Measurements from ENCODE around the gene ZDHHC16. TPM values are rescaled to one million over a fixed set of nuclear protein-coding genes. Genes with fewer than 3 reads are reported as not detected.
A peak's percentile ranks its signal among the peaks of the same experiment; 100 is the strongest.

Gene ZDHHC16
- polyA plus RNA-seq, 3 donors: 16.3 to 26.4 (median 24.1) TPM

GRCh38 chr10:97505152-97505551 is 59.2 kb downstream of the ZDHHC16 start:
- intact Hi-C loops (cut with micrococcal nuclease): no loop called here
- Histone ChIP-seq H3K9me3 (replicated peaks in 1 of 2; ENCODE audit: control insufficient read depth in 1 of 2, insufficient read depth in 1 of 2, low read length in 2 of 2) (no peaks in the 10 kb centered on the region), H4K20me1 (ENCODE audit: insufficient read depth, low read length) (peaks cover 88% of the 10 kb centered on the region), H3K79me2 (ENCODE audit: insufficient read depth, low read length) (peaks cover 35% of the 10 kb centered on the region), H3K27me3 (ENCODE audit: control insufficient read depth in 2 of 2, insufficient read depth in 2 of 2, low read length in 2 of 2) (no peaks in the 10 kb centered on the region), H3K4me3 (replicated peaks in 1 of 3; ENCODE audit: low read depth in 2 of 3, low read length in 3 of 3) (no peak overlapping the region), H2AFZ (ENCODE audit: insufficient read depth, low read depth, low read length, poor library complexity, severe bottlenecking) (no peak overlapping the region), H3K27ac (ENCODE audit: low read depth in 1 of 2, low read length in 2 of 2) (no peak overlapping the region), H3K4me2 (replicated peaks; ENCODE audit: extremely low read depth, low read length, poor library complexity, severe bottlenecking) (no peak overlapping the region), H3K4me1 (ENCODE audit: control insufficient read depth in 1 of 2, insufficient read depth in 2 of 2, low read length in 2 of 2) (peaks cover 25 to 38% of the 10 kb centered on the region in 2 donors), H3K9ac (ENCODE audit: insufficient read depth, low read length, poor library complexity, severe bottlenecking) (no peak overlapping the region), H3K36me3 (replicated peaks in 1 of 2; ENCODE audit: control insufficient read depth in 1 of 2, insufficient read depth in 2 of 2, low read length in 2 of 2) (no peaks in the 10 kb centered on the region)
- WGBS (ENCODE audit: insufficient coverage): no CpG with 5 or more reads among the region's 1 CpG
- DNase-seq: no peak
- Mint-ChIP-seq H3K9me3 (peaks cover 0 to 1% (median 0%) of the 10 kb centered on the region in 7 donors), H3K36me3 (peaks cover 0 to 18% of the 10 kb centered on the region in 2 donors), H3K27ac (no peak overlapping the region), H3K4me1 (peaks cover 36% of the 10 kb centered on the region), H3K27me3 (ENCODE audit: low read depth in 3 of 3) (peaks cover 0 to 2% (median 2%) of the 10 kb centered on the region in 3 donors), H3K4me3 (no peak overlapping the region)
- TF ChIP-seq CTCF (IDR thresholded peaks at IDR 0.05): no peak

- Histone ChIP-seq H3K9ac (ENCODE audit: insufficient read depth, low read length, poor library complexity, severe bottlenecking) (no peak overlapping the region), H3K9me3 (replicated peaks in 1 of 2; ENCODE audit: control insufficient read depth in 1 of 2, insufficient read depth in 1 of 2, low read length in 2 of 2) (no peaks in the 10 kb centered on the region), H3K27ac (ENCODE audit: low read depth in 1 of 2, low read length in 2 of 2) (no peak overlapping the region), H3K79me2 (ENCODE audit: insufficient read depth, low read length) (peaks cover 33% of the 10 kb centered on the region), H2AFZ (ENCODE audit: insufficient read depth, low read depth, low read length, poor library complexity, severe bottlenecking) (no peak overlapping the region), H3K36me3 (replicated peaks in 1 of 2; ENCODE audit: control insufficient read depth in 1 of 2, insufficient read depth in 2 of 2, low read length in 2 of 2) (peaks cover 0 to 10% of the 10 kb centered on the region in 2 donors), H4K20me1 (ENCODE audit: insufficient read depth, low read length) (peaks cover 87% of the 10 kb centered on the region), H3K4me3 (replicated peaks in 1 of 3; ENCODE audit: low read depth in 2 of 3, low read length in 3 of 3) (no peak overlapping the region), H3K4me2 (replicated peaks; ENCODE audit: extremely low read depth, low read length, poor library complexity, severe bottlenecking) (no peak overlapping the region), H3K4me1 (ENCODE audit: control insufficient read depth in 1 of 2, insufficient read depth in 2 of 2, low read length in 2 of 2) (peaks cover 17 to 25% of the 10 kb centered on the region in 2 donors), H3K27me3 (ENCODE audit: control insufficient read depth in 2 of 2, insufficient read depth in 2 of 2, low read length in 2 of 2) (no peaks in the 10 kb centered on the region)
- no peak for DNase-seq
- peaks cover 0 to 17% of the 10 kb centered on the region in 2 donors for H3K36me3 Mint-ChIP-seq
- intact Hi-C loops (cut with micrococcal nuclease): no loop called here
- H3K9me3 Mint-ChIP-seq: no peaks in the 10 kb centered on the region
- peak overlapping the region in 1 of 7 donors; percentile 16 for H3K27ac Mint-ChIP-seq
- no peak for TF ChIP-seq CTCF (IDR thresholded peaks at IDR 0.05)
- no peak overlapping the region for H3K4me3 Mint-ChIP-seq
- peaks cover 23% of the 10 kb centered on the region for H3K4me1 Mint-ChIP-seq
- peaks cover 0 to 3% (median 0%) of the 10 kb centered on the region in 3 donors for H3K27me3 Mint-ChIP-seq (ENCODE audit: low read depth in 3 of 3)
- 60% methylated on average over 1 of the region's 3 CpGs for WGBS (ENCODE audit: insufficient coverage)
Observed at GRCh38 chr10:97506199-97506991, 60.4 kb downstream of the ZDHHC16 start.

Small RNA genes within 50 kb of the gene (small RNA-seq; reads per million reads assigned to genes)
- not detected for gene RF00019 (ENCODE audit: insufficient read length, low read depth)

Other genes starting within 250 kb of the ZDHHC16 start
- gene ARHGAP19, start 153.5 kb upstream of the ZDHHC16 start, polyA plus RNA-seq: 10 to 100 TPM in 2 of 3 donors, 1 to 10 TPM in 1; 8.3 to 10.6 (median 10.2) TPM
- gene FRAT1, start 126.9 kb upstream of the ZDHHC16 start, polyA plus RNA-seq: 10 to 100 TPM; 17.0 to 34.4 (median 31.2) TPM
- gene FRAT2, start 111.4 kb upstream of the ZDHHC16 start, polyA plus RNA-seq: 10 to 100 TPM; 29.4 to 62.4 (median 37.9) TPM
- gene RRP12, start 44.8 kb upstream of the ZDHHC16 start, polyA plus RNA-seq: 10 to 100 TPM; 31.0 to 98.7 (median 44.3) TPM
- 100 to 1,000 TPM; 276 to 749 (median 498) TPM for gene PGAM1, start 20.0 kb upstream of the ZDHHC16 start, polyA plus RNA-seq
- 10 to 100 TPM; 34.7 to 60.6 (median 55.8) TPM for gene EXOSC1, start 169 bp upstream of the ZDHHC16 start, polyA plus RNA-seq
- 10 to 100 TPM; 23.2 to 74.5 (median 29.2) TPM for gene MMS19, start 52.2 kb downstream of the ZDHHC16 start, polyA plus RNA-seq
- 10 to 100 TPM; 17.2 to 20.0 (median 19.0) TPM for gene UBTD1, start 52.7 kb downstream of the ZDHHC16 start, polyA plus RNA-seq
- not detected for gene ANKRD2, start 126.6 kb downstream of the ZDHHC16 start, polyA plus RNA-seq
- not detected for gene HOGA1, start 138.2 kb downstream of the ZDHHC16 start, polyA plus RNA-seq
- not detected for gene C10orf62, start 143.5 kb downstream of the ZDHHC16 start, polyA plus RNA-seq
- gene MORN4, start 187.3 kb downstream of the ZDHHC16 start, polyA plus RNA-seq: not detected
- 10 to 100 TPM in 1 of 3 donors, 1 to 10 TPM in 2; 5.8 to 16.4 (median 6.7) TPM for gene PI4K2A, start 194.5 kb downstream of the ZDHHC16 start, polyA plus RNA-seq
- 10 to 100 TPM in 1 of 3 donors, 1 to 10 TPM in 2; 2.0 to 11.2 (median 2.9) TPM for gene AVPI1, start 241.1 kb downstream of the ZDHHC16 start, polyA plus RNA-seq